ENCODE measurements around the gene FAM210B.
A peak's percentile ranks its signal among the peaks of the same experiment; 100 is the strongest.
"Not testable (repeated sequence)": the region's sequence is repeated elsewhere in the genome, so short reads cannot be mapped to it uniquely, and the experiment has no call there.

The FAM210B gene

DNA sequence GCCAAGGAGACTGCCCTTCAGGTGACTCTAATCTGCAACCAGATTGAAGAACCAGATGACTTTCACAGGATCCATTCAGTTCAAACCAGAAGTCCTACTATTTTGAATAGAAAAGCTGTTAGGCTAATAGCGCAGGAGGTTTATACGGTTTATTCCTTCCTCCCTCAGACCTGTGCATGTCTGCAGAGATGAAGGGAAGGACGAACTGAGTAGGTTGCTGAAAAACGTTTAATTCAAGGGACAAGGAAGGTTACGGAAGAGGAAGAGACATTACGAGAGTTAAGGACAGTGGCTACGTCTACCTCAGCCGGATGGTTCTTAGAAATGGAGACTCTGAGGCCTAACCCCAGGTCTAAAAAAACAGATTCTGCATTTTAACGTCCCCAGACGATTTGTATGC is 32.3 kb downstream of the FAM210B start:
- H3K27ac ChIP-seq: no peak overlapping the region
- DNase-seq (ENCODE audit: low read depth, low spot score): no peak

GRCh38 chr20:56391596-56392131 is 32.9 kb downstream of the FAM210B start:
- peak overlapping the region; percentile 89 for H3K27ac ChIP-seq
- DNase-seq (ENCODE audit: low read depth, low spot score): no peak

GRCh38 chr20:56392132-56392880 is 33.5 kb downstream of the FAM210B start, which contains the start of the genes AURKA and CSTF1:
AURKA (minus strand) TSS chr20:56392215; CDS start chr20:56388197, 4,018 bp downstream.
CSTF1 (plus strand) TSS chr20:56392645; CDS start chr20:56395553, 2,908 bp downstream.
- peak within 1 kb of the TSS; percentile 89 for H3K27ac ChIP-seq
- DNase-seq (ENCODE audit: low read depth, low spot score): peak; percentile 96

- peak overlapping the region; percentile 89 for H3K27ac ChIP-seq
- DNase-seq (ENCODE audit: low read depth, low spot score): no peak
Observed at GRCh38 chr20:56392881-56393482, 34.2 kb downstream of the FAM210B start.

GRCh38 chr20:56393653-56394052 is 34.9 kb downstream of the FAM210B start:
- no peak overlapping the region for H3K27ac ChIP-seq
- DNase-seq (ENCODE audit: low read depth, low spot score): no peak

GRCh38 chr20:56395166-56395565 is 36.4 kb downstream of the FAM210B start:
- H3K27ac ChIP-seq: no peak overlapping the region
- no peak for DNase-seq (ENCODE audit: low read depth, low spot score)

GRCh38 chr20:56400001-56400640 is 41.3 kb downstream of the FAM210B start:
- DNase-seq (ENCODE audit: low read depth, low spot score): no peak
- H3K27ac ChIP-seq: no peak overlapping the region

DNA sequence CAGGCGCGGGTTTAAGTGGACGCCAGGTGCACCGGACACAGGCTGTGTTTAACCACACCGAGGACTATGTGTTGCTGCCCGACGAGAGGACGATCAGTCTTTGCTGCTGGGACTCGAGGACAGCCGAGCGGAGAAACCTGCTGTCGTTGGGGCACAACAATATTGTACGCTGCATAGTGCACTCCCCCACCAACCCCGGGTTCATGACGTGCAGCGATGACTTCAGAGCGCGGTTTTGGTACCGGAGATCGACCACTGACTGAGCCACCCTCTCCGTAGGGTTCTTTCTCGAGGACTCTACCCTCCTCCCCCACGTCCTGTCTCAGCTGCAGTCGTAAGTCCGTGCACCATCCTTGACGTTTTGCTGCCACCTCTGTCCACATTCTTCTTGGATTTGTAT is 44.7 kb downstream of the FAM210B start:
- no peak for DNase-seq (ENCODE audit: low read depth, low spot score)
- no peak overlapping the region for H3K27ac ChIP-seq

DNA sequence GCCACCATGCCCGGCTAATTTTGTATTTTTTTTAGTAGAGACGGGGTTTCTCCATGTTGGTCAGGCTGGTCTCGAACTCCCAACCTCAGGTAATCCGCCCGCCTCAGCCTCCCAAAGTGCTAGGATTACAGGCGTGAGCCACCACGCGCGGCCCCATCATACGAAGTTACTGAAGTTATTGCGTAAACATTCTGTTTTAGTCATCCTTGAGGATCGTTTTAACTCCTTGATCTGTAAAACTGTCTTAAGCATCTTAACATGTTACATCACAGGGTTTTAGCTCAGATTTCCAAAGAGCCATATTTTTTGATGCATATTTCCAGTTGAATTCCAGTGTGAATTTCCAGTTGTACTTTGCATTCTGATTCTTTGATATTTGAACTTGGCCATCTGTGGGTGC is 46.6 kb downstream of the FAM210B start:
- not testable (repeated sequence) for DNase-seq (ENCODE audit: low read depth, low spot score); H3K27ac ChIP-seq

DNA sequence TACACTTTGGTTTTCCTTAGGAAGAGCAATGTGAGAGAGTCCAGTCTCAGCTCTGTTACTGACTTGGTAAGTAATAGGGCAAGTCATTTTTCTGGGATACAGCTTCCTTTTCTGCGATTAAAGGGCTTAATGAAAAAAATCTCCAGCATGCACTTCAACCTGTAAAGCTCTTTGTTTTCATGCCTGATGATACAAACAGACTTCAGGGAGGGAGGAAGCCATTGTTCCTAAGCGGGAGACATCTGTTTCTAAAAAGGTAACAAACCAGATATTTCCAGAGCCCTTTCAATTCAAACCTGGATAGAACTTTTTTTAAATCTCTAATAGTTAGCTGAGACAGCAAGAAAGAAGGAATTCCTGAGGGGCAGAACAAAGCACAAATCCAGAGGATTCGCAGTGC is 48.1 kb downstream of the FAM210B start:
- H3K27ac ChIP-seq: no peak overlapping the region

DNA sequence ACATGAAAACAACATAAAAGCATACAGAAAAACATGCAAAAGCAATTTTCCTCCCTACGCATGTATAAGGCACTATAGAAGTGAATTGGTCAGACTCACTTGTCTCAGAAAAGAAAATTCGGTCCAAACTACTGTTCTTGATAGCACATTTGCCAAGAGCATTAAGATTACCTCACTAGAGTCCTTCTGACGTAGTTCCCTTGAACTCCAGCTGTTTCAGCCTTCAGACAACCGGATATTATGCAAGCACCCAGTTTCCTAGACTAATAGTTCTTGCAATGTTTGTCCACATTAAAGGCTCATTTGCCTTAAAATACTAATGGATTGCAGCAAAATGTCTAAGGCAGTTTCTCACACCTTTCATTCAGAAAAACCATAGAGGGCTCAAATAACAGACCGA is 50.7 kb downstream of the FAM210B start:
- no peak for DNase-seq (ENCODE audit: low read depth, low spot score)

More for the DNA sequence above, 48.1 kb downstream of the FAM210B start:
- no peak for DNase-seq (ENCODE audit: low read depth, low spot score)

DNA sequence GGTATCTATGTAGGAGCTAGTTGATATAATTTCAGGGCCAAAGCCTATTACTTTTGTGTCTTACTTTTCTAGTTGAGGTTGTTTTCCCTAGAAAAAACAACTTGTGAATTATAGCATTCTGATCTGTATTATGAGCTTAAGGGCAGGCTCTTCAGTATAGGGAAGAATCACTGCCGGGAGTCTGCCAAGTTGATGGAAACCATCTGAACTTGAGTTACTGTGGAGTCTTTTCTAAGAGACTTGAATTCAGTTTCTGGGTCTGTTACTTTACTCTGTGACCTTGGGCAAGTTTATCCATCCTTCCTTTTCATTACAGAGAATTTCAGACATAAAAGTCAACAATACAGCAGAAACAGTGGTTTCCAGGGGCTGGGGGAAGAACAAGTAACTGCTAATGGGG is 51.2 kb downstream of the FAM210B start:
- no peak for DNase-seq (ENCODE audit: low read depth, low spot score)
- no peak overlapping the region for H3K27ac ChIP-seq

More for the DNA sequence above, 50.7 kb downstream of the FAM210B start:
- no peak overlapping the region for H3K27ac ChIP-seq

DNA sequence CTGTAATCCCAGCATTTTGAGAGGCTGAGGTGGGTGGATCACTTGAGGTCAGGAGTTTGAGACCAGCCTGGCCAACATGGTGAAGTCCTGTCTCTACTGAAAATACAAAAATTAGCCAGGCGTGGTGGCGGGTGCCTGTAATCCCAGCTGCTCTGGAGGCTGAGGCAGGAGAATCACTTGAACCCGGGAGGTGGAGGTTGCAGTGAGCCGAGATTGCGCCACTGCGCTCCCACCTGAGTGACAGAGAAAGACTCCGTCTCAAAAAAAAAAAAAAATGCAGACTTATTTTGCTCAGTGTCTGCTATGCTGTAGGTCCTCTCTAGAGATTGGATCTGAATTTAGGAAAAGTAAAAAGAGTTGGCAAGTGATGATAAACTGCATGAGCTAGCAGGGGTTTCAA is 52.5 kb downstream of the FAM210B start:
- DNase-seq (ENCODE audit: low read depth, low spot score); H3K27ac ChIP-seq: not testable (repeated sequence)

- no peak within 1 kb of the TSS for H3K27ac ChIP-seq
- DNase-seq (ENCODE audit: low read depth, low spot score): no peak
Observed at GRCh38 chr20:56411759-56412472, 53.1 kb downstream of the FAM210B start, which contains the start of gene CASS4. CASS4 (plus strand) TSS chr20:56412260; CDS start chr20:56412459, 199 bp downstream.

GRCh38 chr20:56412473-56412790 is 53.7 kb downstream of the FAM210B start:
- DNase-seq (ENCODE audit: low read depth, low spot score): no peak
- H3K27ac ChIP-seq: no peak overlapping the region

- H3K27ac ChIP-seq: no peak overlapping the region
- DNase-seq (ENCODE audit: low read depth, low spot score): no peak
Observed at GRCh38 chr20:56412949-56413348, 54.2 kb downstream of the FAM210B start.

GRCh38 chr20:56414842-56415765 is 56.3 kb downstream of the FAM210B start:
- H3K27ac ChIP-seq: no peak overlapping the region

DNA sequence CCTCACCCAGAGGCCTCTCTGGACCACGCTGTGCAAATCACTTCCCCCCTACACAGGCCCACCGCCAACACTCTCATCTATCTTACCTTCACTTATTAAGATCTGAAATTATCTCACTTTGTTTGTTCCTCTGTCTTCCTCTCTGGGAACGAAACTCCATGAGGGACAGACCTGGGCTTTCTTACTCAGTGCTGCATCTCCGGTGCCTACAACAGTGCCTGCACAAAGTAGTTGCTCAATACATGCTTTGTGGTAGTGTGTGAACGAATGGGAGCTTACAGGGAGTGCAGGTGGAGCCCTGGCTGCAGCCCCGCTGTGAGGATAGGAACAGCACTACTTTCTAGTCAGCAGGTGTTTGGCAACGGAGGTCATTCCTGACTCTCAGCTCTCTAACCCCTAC is 58.6 kb downstream of the FAM210B start:
- no peak for DNase-seq (ENCODE audit: low read depth, low spot score)
- no peak overlapping the region for H3K27ac ChIP-seq

More at GRCh38 chr20:56414842-56415765, 56.3 kb downstream of the FAM210B start:
- DNase-seq (ENCODE audit: low read depth, low spot score): no peak

GRCh38 chr20:56417911-56418310 is 59.1 kb downstream of the FAM210B start:
- no peak for DNase-seq (ENCODE audit: low read depth, low spot score)
- no peak overlapping the region for H3K27ac ChIP-seq

Measured in epithelial cell of prostate (primary cell).